GM12878 (cell line): ENCODE measurements around the gene AIG1. TPM values are rescaled to one million over a fixed set of nuclear protein-coding genes. Genes with fewer than 3 reads are reported as not detected.

Experiments used
- ATAC-seq: fragments of 200-7000 bp; cut with Tn5 transposase; 3 replicates; pipeline ENCODE4 v1.9.1; 2020; ENCODE audit warnings: mild to moderate bottlenecking, moderate library complexity
- BruUV-seq: library from RNA; stranded (reverse); fragments of 400-500 nt; replicated peaks from 2 replicates; lab custom pipeline; 2021; lab: Mats Ljungman, UMichigan
- CTCF ChIA-PET: fragments of 300-600 bp; sonication (Branson Sonifier 250); formaldehyde crosslinking; extraction: SDS; loops from one replicate; lab custom pipeline; 2021; ENCODE audit warnings: inconsistent platforms; lab: Yijun Ruan, JAX
- POLR2A ChIA-PET: fragments of 350-600 bp; formaldehyde crosslinking; extraction: SDS; loops from one replicate; lab custom pipeline; 2021; ENCODE audit warnings: inconsistent platforms; lab: Charles Lee
- RAD21 ChIA-PET: fragments of 300-600 bp; sonication (Branson Sonifier 250); formaldehyde crosslinking; loops from one replicate; lab custom pipeline; 2023; ENCODE audit warnings: antibody characterized with exemption; ENCODE audit not compliant: unreplicated experiment; lab: Charles Lee
- SMC1A ChIA-PET: fragments of 300-600 bp; sonication (Branson Sonifier 250); formaldehyde crosslinking; loops from one replicate; lab custom pipeline; 2023; ENCODE audit not compliant: unreplicated experiment, uncharacterized antibody; lab: Charles Lee
- DNase-seq: peaks from one replicate; pipeline ENCODE4 v3.0.0-alpha.2; 2011; ENCODE audit warnings: low read depth, low spot score
- FAIRE-seq: peaks from 3 replicates; lab custom pipeline; 2011; peaks lifted over from hg19 to GRCh38; lab: Jason Lieb, UNC
- H2AFZ ChIP-seq: 2 replicates; pipeline ENCODE4 v1.6.0; 2011; ENCODE audit warnings: low read depth, low read length, control low read depth; ENCODE audit not compliant: control insufficient read depth
- H3K27ac ChIP-seq: 2 replicates; pipeline ENCODE4 v1.5.1; 2011; ENCODE audit warnings: control low read depth; ENCODE audit not compliant: control insufficient read depth, insufficient read depth
- H3K27me3 ChIP-seq, 2 experiments: replicated peaks in 1 of 2; 2 replicates each; pipeline versions ENCODE4 v1.6.0 to v1.6.1; 2011; ENCODE audit warnings: low read length in 1 of 2; ENCODE audit not compliant: control insufficient read depth in 2 of 2, insufficient read depth in 2 of 2
- H3K36me3 ChIP-seq, 2 experiments: 2 replicates each; pipeline ENCODE4 v1.5.1; 2011; ENCODE audit warnings: low read length in 1 of 2; ENCODE audit not compliant: control insufficient read depth in 2 of 2, insufficient read depth in 2 of 2
- H3K4me1 ChIP-seq: 2 replicates; pipeline ENCODE4 v1.6.1; 2011; ENCODE audit warnings: mild to moderate bottlenecking, low read length, moderate library complexity, mixed read lengths; ENCODE audit not compliant: control insufficient read depth, insufficient read depth
- H3K4me2 ChIP-seq: 2 replicates; pipeline ENCODE4 v1.6.0; 2011; ENCODE audit warnings: control low read depth; ENCODE audit not compliant: control insufficient read depth, insufficient read depth
- H3K4me3 ChIP-seq: fragments of 200-600 bp; sonication (generic); 2 replicates; pipeline ENCODE4 v1.5.1; 2016
- H3K79me2 ChIP-seq: 2 replicates; pipeline ENCODE4 v1.6.0; 2011; ENCODE audit warnings: low read length; ENCODE audit not compliant: control insufficient read depth, insufficient read depth
- H3K9ac ChIP-seq: 2 replicates; pipeline ENCODE4 v1.8.0; 2011; ENCODE audit warnings: low read length, control low read depth, mixed read lengths; ENCODE audit not compliant: control insufficient read depth, insufficient read depth
- H3K9me3 ChIP-seq: replicated peaks from 3 replicates; pipeline ENCODE4 v1.5.1; 2011; ENCODE audit warnings: mild to moderate bottlenecking, low read length; ENCODE audit not compliant: control insufficient read depth, insufficient read depth
- H4K20me1 ChIP-seq: 2 replicates; pipeline ENCODE4 v1.6.0; 2011; ENCODE audit not compliant: control insufficient read depth, insufficient read depth
- EZH2 ChIP-seq: IDR thresholded peaks from 2 replicates; pipeline ENCODE4 v1.6.1; 2012; ENCODE audit warnings: low read depth, mild to moderate bottlenecking, control low read depth, inconsistent platforms, low read length, borderline replicate concordance; ENCODE audit not compliant: control insufficient read depth
- JUND ChIP-seq: IDR thresholded peaks from 2 replicates; pipeline ENCODE4 v1.6.1; 2012; ENCODE audit warnings: low read depth, mild to moderate bottlenecking, low read length, improper control_type of control experiment, moderate library complexity
- MTA3 ChIP-seq: IDR thresholded peaks from 2 replicates; pipeline ENCODE4 v1.6.1; 2012; ENCODE audit warnings: low read length, inconsistent platforms, borderline replicate concordance
- SREBF1 ChIP-seq: IDR thresholded peaks from 2 replicates; pipeline ENCODE4 v1.6.1; 2012; ENCODE audit warnings: mild to moderate bottlenecking, low read length
- WGBS: methylation state at CpG from one replicate; pipeline ENCODE4 v1.1.6; 2016; ENCODE audit warnings: low lambda C conversion rate; ENCODE audit not compliant: insufficient replicate concordance, insufficient coverage; ENCODE audit errors: missing lambda C conversion rate; 5-methylcytosine and 5-hydroxymethylcytosine counted together
- in situ Hi-C: fragments of 300-500 bp; cut with MboI; formaldehyde crosslinking; loops from 9 replicates; pipeline ENCODE4 v1.14.3; 2018; ENCODE audit warnings: mixed read lengths
- intact Hi-C: fragments of 100-400 bp; cut with micrococcal nuclease; formaldehyde crosslinking; loops from one replicate; pipeline ENCODE4 v1.14.2; 2022; ENCODE audit not compliant: unreplicated experiment
- polyA plus RNA-seq, 11 experiments: library from polyadenylated mRNA; depleted of rRNA in 4 of 11; unstranded in 6 of 11; stranded (reverse) in 5 of 11; fragments of >200 nt; fragmentation: Nextera tagmentation in 4 of 11; fragmentation: Illumina TruSeq in 1 of 11; extraction: Ambion mirVana in 4 of 11; extraction: Trizol in 1 of 11; gene quantifications; 1 replicate in 1 of 11; 2 replicates in 10 of 11; pipeline versions ENCODE4 v1.2.1 to v1.2.3, GENCODE V29; 2011 to 2016; ENCODE audit warnings: inconsistent platforms in 2 of 11, missing spikeins in 2 of 11, low read depth in 1 of 11
- total RNA-seq, 4 experiments: library from RNA; depleted of rRNA in 3 of 4; stranded (reverse); fragments of >200 nt in 3 of 4; fragmentation: Illumina TruSeq in 1 of 4; extraction: Trizol in 1 of 4; gene quantifications; 2 replicates each; pipeline versions ENCODE4 v1.2.1 to v1.2.3, GENCODE V29; 2013 to 2021
- TF ChIP-seq, protein P1 (sequence below): fragments of 450-650 bp; formaldehyde crosslinking; IDR thresholded peaks from 2 replicates; pipeline ENCODE4 v1.5.0; 2022; ENCODE audit warnings: mild to moderate bottlenecking, missing genetic modification characterization

The AIG1 gene
- total and polyA plus RNA-seq, 10 of the 15 experiments (the other 5 are each of a cell fraction or from before 2014, with no cell fraction given) = 27.0 to 74.5 (median 36.4) TPM

DNA sequence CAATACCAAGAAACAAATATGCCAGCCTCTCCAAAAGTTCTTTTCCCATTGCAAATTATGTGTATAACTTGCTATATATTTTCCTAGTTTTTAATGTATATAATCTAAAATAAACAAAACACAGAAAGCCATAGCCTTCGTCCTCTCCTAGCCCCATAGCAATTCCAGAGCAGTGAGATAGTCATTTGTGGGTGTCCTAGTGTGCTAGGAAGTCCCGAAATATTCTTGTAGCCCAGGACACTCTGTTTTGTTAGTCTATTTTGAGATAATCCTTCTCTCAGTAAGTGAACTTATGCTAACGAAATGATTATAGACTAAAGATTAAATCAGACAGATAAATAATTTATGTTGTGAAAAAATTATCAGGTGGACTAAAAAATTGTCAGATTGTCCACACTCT lies 90.7 kb downstream of the AIG1 start:
- no peaks in the 10 kb centered on the region for H4K20me1 ChIP-seq
- ChIA-PET SMC1A (no interaction called here), RAD21 (no interaction called here), POLR2A (no interaction called here), CTCF (no interaction called here)
- H3K27ac ChIP-seq = no peak overlapping the region
- H3K27me3 ChIP-seq = no peaks in the 10 kb centered on the region
- no peak for TF ChIP-seq EZH2
- TF ChIP-seq, protein P1, sequence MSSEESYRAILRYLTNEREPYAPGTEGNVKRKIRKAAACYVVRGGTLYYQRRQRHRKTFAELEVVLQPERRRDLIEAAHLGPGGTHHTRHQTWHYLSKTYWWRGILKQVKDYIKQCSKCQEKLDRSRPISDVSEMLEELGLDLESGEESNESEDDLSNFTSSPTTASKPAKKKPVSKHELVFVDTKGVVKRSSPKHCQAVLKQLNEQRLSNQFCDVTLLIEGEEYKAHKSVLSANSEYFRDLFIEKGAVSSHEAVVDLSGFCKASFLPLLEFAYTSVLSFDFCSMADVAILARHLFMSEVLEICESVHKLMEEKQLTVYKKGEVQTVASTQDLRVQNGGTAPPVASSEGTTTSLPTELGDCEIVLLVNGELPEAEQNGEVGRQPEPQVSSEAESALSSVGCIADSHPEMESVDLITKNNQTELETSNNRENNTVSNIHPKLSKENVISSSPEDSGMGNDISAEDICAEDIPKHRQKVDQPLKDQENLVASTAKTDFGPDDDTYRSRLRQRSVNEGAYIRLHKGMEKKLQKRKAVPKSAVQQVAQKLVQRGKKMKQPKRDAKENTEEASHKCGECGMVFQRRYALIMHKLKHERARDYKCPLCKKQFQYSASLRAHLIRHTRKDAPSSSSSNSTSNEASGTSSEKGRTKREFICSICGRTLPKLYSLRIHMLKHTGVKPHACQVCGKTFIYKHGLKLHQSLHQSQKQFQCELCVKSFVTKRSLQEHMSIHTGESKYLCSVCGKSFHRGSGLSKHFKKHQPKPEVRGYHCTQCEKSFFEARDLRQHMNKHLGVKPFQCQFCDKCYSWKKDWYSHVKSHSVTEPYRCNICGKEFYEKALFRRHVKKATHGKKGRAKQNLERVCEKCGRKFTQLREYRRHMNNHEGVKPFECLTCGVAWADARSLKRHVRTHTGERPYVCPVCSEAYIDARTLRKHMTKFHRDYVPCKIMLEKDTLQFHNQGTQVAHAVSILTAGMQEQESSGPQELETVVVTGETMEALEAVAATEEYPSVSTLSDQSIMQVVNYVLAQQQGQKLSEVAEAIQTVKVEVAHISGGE = no peak
- TF ChIP-seq JUND = no peak
- no peak for TF ChIP-seq MTA3
- TF ChIP-seq SREBF1 = no peak
- intact Hi-C loops (no loop called here), in situ Hi-C loops (no loop called here)
- FAIRE-seq = no peak
- BruUV-seq = no TSS peak
- H3K4me2 ChIP-seq = no peak overlapping the region
- H2AFZ ChIP-seq = no peak overlapping the region
- DNase-seq = no peak
- H3K79me2 ChIP-seq = no peaks in the 10 kb centered on the region
- no peaks in the 10 kb centered on the region for H3K9me3 ChIP-seq
- H3K9ac ChIP-seq = no peak overlapping the region
- no peaks in the 10 kb centered on the region for H3K36me3 ChIP-seq
- 92% methylated on average over 3 of the region's 3 CpGs for WGBS
- no peaks in the 10 kb centered on the region for H3K4me1 ChIP-seq
- no peak overlapping the region for H3K4me3 ChIP-seq
- no peak for ATAC-seq
